HG03095 (cell line): ENCODE measurements around the gene GPC3.

Experiments
- ATAC-seq: cut with Tn5 transposase; IDR thresholded peaks from one replicate; pipeline ENCODE4 v1.9.1; 2021; ENCODE audit warnings: moderate library complexity; ENCODE audit not compliant: unreplicated experiment

Gene GPC3

DNA sequence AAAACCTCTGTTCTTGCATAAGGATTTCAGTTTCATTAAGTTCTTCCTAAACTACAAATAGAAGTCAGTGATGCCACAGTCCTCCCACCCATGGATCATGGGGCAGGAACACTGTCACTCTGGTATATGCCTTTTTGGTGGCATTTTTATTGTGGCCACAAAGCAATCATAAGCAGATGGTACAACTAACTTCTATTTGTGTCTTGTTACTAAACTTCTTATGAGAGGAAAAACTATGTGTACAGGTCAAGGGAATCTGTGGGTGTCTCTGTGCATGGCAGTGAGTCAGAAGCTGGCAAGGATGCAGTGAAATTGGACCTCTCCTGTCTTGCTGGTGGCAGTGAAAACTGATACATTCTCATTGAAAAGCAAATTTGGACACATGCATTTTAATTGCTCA, 325.1 kb downstream of the GPC3 start:
- no peak for ATAC-seq

DNA sequence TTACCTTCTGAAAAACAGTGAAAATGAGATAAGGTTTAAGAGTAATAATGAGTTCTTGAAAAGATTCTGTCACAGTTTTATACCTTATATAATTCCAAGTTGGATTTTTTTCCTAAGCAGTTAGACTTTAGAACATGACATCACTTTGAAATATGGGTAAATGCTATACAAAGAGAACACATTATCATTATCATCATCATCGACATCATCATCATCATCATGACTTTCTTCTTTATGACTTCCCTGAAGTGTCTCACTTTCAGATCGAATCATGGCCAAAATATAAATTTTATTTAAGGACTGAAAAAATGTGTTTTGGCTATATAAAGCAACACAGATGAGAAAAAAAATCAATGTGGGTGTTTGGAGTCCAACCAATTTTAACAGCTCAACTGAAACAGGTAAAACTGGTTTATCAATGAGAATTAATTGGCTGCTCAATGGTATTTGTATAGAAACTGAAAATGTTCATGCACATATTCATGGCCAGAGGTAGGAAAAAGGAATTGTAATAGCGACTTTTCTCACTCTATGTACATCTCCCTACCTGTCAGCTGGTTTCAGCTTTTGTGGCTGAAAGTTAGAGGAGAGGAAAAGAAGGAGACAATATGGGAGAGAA, 327.0 kb downstream of the GPC3 start:
- ATAC-seq: no peak

DNA sequence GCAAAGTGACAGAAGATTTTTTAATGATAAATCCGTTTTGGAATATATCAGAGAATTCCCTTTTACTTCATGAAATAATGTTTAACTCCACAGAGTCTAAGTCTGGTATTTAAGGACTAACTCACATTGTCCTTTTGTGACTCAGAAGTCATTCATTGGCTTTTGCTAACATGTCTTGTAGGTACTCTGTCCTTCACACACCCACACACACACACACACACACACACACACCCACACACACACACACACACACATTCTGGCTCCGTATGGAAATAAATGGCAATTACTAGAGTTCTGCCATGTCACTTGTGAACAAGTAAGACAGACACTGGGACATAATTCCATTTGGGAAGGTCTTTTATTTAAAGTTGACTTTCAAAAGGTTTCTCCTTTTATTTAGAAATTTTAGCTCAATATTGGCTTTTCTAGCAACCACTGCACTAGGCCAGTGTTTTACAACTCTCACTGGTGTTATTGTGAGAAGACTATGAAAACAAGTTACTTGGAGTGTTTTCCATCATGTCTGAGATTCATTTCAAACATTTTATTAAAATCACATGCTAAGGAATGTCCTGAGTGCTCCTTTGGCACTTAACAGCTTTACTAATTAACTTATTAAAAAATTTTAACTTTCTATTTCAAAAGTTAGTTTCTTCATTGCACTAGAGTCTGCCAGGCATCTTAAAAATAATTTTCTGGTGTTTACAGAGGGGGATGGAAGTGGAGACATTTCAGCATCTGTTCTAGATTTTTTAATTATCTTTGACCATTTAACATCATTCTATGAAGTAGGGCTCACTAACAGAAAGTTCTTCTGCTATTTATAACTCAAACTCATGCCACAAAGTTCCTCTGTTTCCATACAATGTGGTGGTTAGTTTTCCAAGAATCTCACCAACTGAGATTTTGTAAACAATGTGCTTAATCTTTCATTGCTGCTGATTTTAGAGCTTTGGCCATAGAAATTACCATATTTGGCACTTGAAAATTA, 329.8 kb downstream of the GPC3 start:
- no peak for ATAC-seq

DNA sequence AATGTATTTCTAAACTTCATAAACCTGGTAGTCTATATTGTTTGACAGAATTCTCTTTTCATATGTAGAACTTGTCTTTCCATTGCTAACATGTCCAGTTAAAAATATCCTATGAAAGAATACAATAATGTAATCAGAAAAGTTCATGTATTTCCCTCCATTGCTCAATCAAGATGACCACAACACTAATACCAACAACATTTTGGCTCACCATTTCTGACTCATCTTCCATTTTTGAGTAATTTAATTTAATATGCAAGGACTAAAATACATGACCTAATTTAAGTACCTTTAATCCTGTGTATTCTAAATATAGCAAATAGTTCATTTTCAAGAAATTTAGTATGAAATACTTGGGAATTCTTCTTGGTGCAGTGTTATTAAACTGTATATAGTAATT, 330.6 kb downstream of the GPC3 start:
- ATAC-seq: no peak

DNA sequence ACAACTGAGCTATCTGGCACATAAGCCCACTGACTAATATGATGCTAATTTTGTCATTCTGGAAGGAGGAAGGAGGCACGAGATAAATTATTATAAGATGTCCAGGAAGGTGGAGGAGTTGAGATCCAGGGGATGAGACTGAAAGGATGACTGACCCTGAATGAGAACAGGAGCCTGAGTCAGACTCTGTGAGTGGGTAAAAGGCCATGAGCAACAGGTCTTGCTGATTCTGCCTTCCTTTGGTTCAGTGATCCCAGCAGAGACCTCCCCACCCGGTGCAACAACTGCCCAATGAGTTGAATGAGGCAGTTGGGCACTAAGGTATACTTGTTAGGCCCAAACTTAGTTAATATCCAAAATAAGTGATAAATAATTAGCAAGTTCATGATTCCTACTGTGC, 332.0 kb downstream of the GPC3 start:
- no peak for ATAC-seq

DNA sequence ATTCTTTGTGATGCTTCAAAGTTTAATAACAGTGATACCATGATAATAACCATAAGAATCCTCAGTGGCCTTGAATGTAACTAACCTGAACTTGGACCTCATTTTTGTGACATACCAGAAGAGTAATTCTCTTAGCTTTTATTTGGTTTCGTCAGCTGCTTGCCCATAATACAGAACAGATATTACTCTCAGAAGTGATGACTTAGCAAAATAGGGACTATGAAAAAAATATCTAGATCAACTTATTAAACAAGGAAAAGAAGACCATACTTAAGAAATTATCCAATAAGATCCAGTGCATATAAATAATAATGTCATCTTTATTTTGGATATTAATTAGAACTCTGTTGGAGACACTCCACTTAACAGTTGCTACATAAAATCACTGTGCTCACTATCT, 333.2 kb downstream of the GPC3 start:
- no peak for ATAC-seq

DNA sequence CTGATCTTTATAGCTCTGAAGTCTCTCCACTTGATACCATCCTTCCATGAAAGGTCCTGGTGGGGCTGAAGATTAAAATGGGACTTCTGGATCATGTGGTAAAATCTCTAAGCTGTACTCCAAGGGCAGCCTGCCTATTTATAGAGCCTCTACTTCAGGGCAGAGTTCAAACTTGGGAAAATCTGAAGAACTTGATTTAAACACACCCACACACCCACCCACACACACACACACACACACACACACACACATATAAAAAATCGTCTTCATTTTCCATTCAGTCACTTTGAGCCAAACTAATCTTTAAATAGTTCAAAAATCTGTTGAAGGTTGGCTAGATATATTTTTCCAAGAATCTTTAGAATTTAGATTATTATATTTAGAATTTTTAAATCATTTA, 335.2 kb downstream of the GPC3 start:
- ATAC-seq: no peak

DNA sequence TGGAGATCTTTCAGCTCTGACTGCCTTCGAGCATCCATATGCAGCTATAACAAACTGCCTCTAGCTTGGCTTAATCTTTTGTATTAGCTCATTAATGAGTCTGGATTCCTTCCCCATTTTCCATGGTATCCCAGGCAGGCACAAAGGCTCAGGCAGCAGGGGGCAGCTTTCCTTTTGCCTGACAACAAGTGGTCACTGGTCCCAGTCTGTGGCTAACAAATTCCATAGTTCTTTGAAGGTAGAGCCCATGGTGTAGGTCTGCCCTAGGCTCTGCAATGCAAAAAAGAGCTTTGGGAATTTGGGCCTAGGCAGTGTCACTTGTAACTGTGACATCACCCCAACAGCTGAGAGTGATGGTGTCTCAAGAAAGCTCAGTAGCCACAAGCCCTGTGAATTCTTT, 335.7 kb downstream of the GPC3 start:
- no peak for ATAC-seq

DNA sequence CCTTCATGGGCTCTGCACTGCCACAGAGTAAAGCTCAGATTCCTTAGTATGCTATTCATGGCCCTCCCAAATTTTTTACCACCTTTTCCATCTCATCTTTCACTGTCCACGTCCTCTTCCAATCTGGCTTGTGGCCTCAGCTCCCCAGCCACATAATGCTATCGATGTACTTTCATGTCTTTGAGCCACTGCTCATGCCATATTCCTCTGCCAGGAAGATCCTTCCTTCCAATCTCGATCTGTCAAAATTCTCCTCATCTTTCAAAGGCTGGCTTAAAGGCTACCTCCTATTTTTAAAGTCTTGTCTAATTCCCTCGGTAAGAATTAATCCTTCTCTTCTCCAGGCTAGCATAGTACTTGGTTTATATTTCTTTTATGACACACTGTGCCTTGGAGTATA, 336.8 kb downstream of the GPC3 start:
- no peak for ATAC-seq

DNA sequence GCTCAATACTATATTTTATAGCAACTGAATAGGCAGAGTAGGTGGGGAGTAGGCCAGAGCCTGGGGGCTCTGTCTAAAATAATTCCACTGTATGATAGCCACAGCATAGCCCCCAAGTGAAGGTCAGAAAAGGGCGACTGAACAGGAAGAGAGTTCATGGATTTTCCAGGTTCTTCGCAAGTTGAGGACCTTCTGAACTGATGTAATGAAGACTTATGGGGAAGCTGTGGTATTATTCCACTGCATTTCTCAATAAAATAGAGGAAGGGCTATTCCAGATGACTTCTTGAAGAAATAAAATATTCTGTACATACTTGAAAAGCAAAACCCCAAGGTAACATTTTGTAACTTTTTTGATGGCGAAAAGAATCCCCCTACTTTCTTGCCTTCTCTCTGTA, 338.7 kb downstream of the GPC3 start:
- no peak for ATAC-seq

DNA sequence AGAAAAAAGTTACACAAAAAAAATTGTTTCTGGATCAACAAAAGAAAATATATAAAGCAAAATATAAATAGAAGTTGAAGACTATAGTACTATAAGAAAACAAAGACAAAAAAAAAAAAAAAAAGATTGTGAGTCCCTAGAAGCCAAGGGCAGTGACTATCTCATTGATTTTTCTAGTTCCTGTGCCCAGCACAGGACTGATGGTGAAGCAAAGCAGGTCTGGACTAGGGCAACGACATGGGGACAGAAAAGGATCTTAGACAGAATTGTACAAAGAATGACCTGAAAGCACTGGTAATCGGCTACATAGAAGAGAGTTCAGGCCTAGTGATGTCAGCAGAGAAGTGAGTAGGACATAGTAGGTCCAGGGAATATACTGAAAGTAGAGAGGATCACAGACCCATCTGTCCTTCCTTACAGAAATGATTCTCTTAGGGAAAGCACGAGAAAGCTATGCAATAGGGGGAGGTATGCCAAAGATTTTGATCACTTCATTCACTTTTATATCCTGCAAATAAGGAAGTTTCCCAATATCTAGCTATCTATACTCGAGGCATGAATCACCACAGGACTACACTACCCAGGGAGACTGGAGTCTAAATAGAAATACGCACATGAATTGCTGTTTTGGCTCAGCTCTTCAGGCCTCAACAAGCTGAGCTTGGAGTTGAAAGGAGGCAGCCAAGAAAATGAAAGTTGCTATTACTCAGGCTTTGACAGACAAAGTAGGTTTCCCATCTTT, 339.2 kb downstream of the GPC3 start:
- no peak for ATAC-seq

DNA sequence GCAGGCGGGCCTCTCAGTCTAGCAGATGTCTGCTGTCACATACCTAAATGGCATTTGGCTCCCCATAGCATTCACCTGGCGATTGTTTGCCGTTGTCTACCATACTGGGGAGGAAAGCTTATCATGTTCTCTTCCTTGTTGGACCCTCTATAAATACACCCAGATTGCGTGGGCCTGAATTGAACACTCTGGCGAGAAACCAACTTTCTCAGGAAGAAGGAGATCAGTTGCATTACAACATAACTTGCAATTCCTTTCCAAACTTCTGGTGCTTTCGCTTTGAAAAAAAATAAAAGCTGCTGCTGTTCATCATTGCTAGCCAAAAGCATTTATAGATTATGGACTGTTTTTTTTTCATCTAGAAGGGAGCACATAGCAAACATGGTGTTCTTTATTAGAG, 340.1 kb downstream of the GPC3 start:
- ATAC-seq: no peak

DNA sequence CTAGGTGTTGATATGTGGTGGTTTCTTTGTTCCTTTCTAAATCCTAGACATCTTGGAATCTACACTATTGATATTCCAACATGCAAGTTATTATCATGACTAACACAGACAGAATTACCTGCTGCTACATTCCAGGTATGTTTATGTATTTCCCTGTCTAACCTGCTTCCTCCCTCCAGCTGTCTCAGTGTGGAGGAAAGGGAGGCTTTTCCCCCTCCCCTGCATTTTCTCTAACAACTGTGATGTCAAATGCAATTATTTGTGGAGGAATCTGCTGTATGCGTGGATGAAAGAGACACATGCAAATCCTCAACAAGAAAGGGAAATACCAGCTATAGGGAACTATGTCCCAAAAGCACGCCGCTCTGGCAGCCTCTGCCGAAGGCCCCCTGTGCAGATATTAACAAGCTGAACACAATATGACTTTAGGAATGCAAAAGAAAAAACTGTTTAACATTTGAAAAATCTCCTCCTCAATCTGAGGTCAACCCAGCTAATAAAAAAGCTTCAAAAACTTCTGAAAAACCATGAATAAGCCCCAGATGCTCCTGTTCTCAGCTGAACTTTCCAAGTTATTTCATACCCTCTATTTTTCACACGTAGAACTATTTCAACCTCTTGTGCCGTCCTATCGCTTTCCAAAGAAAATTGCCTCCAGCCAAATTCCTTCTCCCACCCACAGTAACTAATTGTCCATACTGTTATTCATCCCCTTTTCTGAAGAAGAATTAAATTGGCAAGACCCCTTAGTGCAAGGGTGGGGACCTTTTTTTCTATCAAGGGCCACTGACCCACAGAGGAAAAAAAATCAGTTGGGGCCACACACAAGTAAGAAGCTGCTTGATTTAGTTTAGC, 345.0 kb downstream of the GPC3 start:
- no peak for ATAC-seq

DNA sequence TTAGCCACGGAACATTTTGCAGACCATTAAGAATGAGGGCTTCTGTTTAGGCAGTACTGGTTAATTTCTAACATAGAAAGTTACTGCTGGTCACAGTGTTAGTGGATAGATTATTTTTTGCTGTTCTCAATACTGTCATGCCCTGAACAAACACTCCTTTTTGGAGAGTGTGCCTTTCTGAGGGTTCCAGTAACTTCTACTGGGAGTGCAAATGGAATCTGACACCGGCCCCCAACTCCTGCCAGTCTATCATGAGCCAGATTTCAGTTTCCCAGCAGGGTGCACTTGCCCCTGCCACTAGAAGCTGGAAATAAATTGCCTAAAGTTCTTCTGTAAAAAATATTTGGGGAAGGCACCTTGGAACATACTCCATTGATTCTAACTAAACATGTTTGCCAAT, 345.7 kb downstream of the GPC3 start:
- no peak for ATAC-seq

DNA sequence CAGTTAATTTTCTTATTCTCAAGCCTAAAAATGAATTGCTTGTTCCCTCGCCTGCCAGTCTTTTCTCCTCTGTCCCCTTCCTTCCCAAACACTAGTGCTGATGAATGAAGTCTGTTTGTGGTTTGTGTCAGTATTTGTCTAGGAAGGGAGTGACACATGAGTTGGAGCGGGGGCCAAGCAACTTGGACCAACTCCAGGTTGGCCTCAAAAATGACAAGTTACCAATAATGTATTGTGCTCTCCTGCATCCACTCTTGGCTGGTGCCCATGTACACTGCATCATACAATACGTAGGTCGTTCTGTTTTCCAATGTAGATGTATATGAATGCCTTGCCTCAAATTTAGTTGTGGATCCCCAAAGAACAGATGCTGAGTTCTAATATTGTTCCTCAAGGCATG, 347.1 kb downstream of the GPC3 start:
- no peak for ATAC-seq

DNA sequence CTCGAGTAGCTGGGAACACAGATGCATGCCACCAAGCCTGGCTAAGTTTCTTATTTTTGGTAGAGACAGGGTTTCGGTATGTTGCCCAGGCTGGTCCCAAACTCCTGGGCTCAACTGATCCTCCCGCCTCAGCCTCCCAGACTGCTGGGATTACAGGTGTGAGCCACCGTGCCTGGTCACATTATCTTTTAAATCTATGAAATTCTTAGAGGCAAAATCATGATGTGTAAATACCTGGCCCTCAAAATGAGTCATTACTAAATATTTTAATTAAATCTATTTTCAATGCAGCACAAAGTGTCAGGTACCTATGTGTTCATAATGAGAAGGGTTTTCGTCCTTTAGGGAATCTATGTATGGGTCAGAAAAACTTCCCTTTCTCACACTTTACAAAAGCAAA, 347.6 kb downstream of the GPC3 start:
- ATAC-seq: no peak

DNA sequence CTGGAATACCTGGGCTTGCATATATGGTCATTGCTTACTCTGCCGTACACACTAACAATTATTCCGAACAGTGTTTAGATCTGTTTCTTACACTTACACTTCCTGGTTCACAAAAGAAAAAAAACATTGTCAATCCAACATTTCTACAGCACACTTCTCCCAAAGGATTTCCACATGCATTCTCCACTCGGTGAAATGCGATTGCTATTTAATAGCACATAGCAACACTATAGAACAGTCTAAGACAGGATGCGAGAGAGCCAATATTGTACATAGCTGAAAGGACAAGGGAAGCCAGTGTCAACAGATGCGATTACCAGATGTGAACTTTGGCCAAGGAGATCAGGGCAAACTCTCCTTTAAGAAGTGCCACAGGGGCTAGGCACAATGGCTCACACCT, 349.4 kb downstream of the GPC3 start:
- ATAC-seq: no peak

DNA sequence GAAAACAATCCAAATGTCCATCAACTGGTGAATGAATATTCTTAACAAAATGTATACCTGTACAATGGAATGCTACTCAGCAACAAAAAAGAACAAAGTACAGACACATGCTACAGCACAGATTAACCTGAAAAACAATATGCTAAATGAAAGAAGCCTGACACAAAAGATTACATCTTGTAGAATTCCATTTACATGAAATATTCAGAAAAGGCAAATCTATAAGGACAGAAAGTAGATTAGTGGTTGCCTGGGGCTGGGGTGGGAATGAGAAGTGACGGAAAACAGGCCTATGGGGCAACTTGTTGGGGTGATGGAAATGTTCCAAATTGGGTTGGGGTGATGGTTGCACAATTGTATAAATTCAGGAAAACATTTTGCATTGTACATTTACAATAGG, 351.0 kb downstream of the GPC3 start:
- ATAC-seq: no peak

DNA sequence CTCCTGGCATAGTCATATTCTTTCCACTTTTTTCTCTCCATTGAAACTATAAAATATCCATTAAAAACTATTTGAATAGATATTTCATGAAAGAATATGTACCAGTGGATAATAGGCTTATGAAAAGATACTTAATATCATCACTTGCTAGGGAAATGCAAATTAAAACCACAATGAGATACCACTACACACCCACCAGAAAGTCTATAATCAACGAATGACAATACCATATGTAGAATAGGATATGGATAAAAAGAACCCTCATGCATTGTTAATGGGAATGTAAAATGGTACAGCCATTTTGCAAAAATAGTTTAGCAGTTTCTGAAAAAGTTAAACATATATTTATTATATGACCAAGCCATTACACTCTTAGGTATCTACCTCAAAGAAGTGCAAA, 351.4 kb downstream of the GPC3 start:
- no peak for ATAC-seq

DNA sequence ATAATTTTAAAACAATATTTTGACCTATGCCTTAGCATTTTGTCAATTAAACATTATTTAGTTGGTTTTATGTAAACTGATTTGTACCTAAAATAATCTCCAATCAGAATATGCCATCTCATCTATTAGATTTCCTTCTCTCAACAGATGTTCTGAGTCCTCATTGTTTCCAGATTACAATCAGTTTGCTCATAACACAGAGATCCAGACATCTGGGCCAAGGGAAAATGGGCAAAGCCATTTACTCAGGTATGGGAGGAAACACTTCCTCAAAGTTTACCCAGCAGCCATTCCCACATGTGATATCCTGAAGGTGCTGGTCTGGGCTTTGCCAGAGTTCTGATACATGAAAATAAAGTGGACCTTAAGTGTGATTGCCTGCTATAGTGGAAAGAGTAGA, 352.2 kb downstream of the GPC3 start:
- ATAC-seq: no peak

DNA sequence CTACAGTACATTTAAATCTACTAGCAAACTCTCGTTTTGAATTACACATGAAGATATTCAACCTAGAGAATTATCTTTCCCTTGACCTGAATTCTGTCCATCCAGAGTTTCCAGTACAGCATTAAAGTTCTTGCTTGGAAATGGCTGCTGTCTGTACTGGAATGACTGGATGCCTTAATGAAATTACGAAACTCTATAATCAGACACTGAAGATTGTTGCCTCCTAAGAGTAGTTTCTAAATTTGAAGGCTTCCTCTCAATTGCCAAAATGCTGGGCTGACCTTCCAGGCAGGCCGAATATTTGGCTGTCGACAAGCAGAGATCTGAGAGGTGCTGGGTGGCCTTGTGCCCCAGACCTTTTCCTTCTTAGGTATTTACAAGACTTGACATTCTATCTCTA, 355.0 kb downstream of the GPC3 start:
- ATAC-seq: no peak
